HCT116 (cell line): Measurements from ENCODE around the gene RBMS1. TPM values are rescaled to one million over a fixed set of nuclear protein-coding genes. Genes with fewer than 3 reads are reported as not detected.

ENCODE experiments used
- ATF3 ChIP-seq: IDR thresholded peaks from 2 replicates; pipeline ENCODE4 v1.6.1; 2012
- CBX3 ChIP-seq: IDR thresholded peaks from 2 replicates; pipeline ENCODE4 v1.6.1; 2012; ENCODE audit warnings: low read depth
- CEBPB ChIP-seq: IDR thresholded peaks from 2 replicates; pipeline ENCODE4 v1.6.1; 2012; ENCODE audit warnings: low read depth
- ELF1 ChIP-seq: IDR thresholded peaks from 2 replicates; pipeline ENCODE4 v1.6.1; 2012; ENCODE audit warnings: low read depth, borderline replicate concordance
- POLR2A ChIP-seq: IDR thresholded peaks from 2 replicates; pipeline ENCODE4 v1.7.0; 2011; ENCODE audit warnings: borderline replicate concordance; ENCODE audit not compliant: insufficient read depth, insufficient read length; ENCODE audit errors: extremely low read depth
- POLR2AphosphoS5 ChIP-seq: IDR thresholded peaks from 2 replicates; pipeline ENCODE4 v1.6.1; 2011; ENCODE audit warnings: mild to moderate bottlenecking, low read depth, low read length, moderate library complexity
- RAD21 ChIP-seq: IDR thresholded peaks from 2 replicates; pipeline ENCODE4 v1.6.1; 2012; ENCODE audit warnings: low read depth, mild to moderate bottlenecking
- REST ChIP-seq: IDR thresholded peaks from 2 replicates; pipeline ENCODE4 v1.6.1; 2012; ENCODE audit warnings: low read depth
- SIN3A ChIP-seq: IDR thresholded peaks from 2 replicates; pipeline ENCODE4 v1.6.1; 2012; ENCODE audit warnings: low read depth
- SP1 ChIP-seq: IDR thresholded peaks from 2 replicates; pipeline ENCODE4 v1.6.1; 2012; ENCODE audit warnings: low read depth
- SRF ChIP-seq: IDR thresholded peaks from 2 replicates; pipeline ENCODE4 v1.6.1; 2012; ENCODE audit warnings: low read depth
- TCF7L2 ChIP-seq: IDR thresholded peaks from 2 replicates; pipeline ENCODE4 v1.7.0; 2011; ENCODE audit warnings: borderline replicate concordance, inconsistent platforms; ENCODE audit not compliant: insufficient read depth, insufficient read length; ENCODE audit errors: extremely low read depth
- ZFX ChIP-seq: fragments of 450-650 bp; IDR thresholded peaks from 2 replicates; pipeline ENCODE4 v1.6.1; 2017
- ZNF274 ChIP-seq: fragments of 200-500 bp; sonication (Bioruptor generic); IDR thresholded peaks from 2 replicates; pipeline ENCODE4 v1.6.1; 2014; ENCODE audit warnings: mild to moderate bottlenecking, low read depth, low read length, inconsistent platforms
- total RNA-seq: library from RNA; stranded (reverse); gene quantifications from one replicate; pipeline ENCODE4 v1.2.1, GENCODE V29; 2021; ENCODE audit not compliant: unreplicated experiment

RBMS1 gene
- total RNA-seq, 1 experiment from 2014 or later, result 17.6 TPM

GRCh38 chr2:160241251-160242137, 252.1 kb downstream of the RBMS1 start (continued):
- TF ChIP-seq SRF (peak; percentile 72), ZFX (no peak), CBX3 (peak; percentile 85; the same call in 1 of the 2 replicates), TCF7L2 (no peak), CEBPB (0 out of 2 replicates have a peak, but pooled peaks have one; percentile 55), POLR2A (no peak), SIN3A (0 out of 2 replicates have a peak, but pooled peaks have one; percentile 32), SP1 (peak; percentile 84), ATF3 (0 out of 2 replicates have a peak, but pooled peaks have one; percentile 12), ELF1 (no peak), ZNF274 (no peak), REST (no peak), RAD21 (no peak), POLR2AphosphoS5 (peak; percentile 56)
- TF ChIP-seq, all 23 proteins: peak for 9
